ENCODE data around the gene U2AF1L4.

Gene U2AF1L4

GRCh38 chr19:35708391-35708790, 36.8 kb downstream of the U2AF1L4 start:
- DNase-seq (ENCODE audit: low read depth): no peak
- no peak overlapping the region for H3K4me3 ChIP-seq (ENCODE audit: low read depth, low read length)
- no peak for TF ChIP-seq MYC (IDR thresholded peaks at IDR 0.05; ENCODE audit: low read depth, low read length)
- TF ChIP-seq MAX (IDR thresholded peaks at IDR 0.05; ENCODE audit: low read depth, low read length): no peak
- TF ChIP-seq CTCF (IDR thresholded peaks at IDR 0.05; ENCODE audit: low read depth, low read length): no peak
- no peak for TF ChIP-seq POLR2A (IDR thresholded peaks at IDR 0.05; ENCODE audit: extremely low read depth, insufficient read length)

- H3K4me3 ChIP-seq (ENCODE audit: low read depth, low read length): no peak within 1 kb of the TSS
- DNase-seq (ENCODE audit: low read depth): peak; percentile 72
- TF ChIP-seq POLR2A (IDR thresholded peaks at IDR 0.05; ENCODE audit: extremely low read depth, insufficient read length) (no peak), MAX (IDR thresholded peaks at IDR 0.05; ENCODE audit: low read depth, low read length) (peak; percentile 63), MYC (IDR thresholded peaks at IDR 0.05; ENCODE audit: low read depth, low read length) (peak; percentile 31; the same call in 1 of the 2 replicates), CTCF (IDR thresholded peaks at IDR 0.05; ENCODE audit: low read depth, low read length) (no peak)
Measured at GRCh38 chr19:35704218-35704617, 41.0 kb downstream of the U2AF1L4 start, which contains the start of gene ZBTB32. TSS of gene ZBTB32 (plus strand) at chr19:35704558. CDS start at chr19:35714627, 10,069 bp downstream.

- no peak overlapping the region for H3K4me3 ChIP-seq (ENCODE audit: low read depth, low read length)
- no peak for DNase-seq (ENCODE audit: low read depth)
- TF ChIP-seq MAX (IDR thresholded peaks at IDR 0.05; ENCODE audit: low read depth, low read length) (no peak), CTCF (IDR thresholded peaks at IDR 0.05; ENCODE audit: low read depth, low read length) (no peak), POLR2A (IDR thresholded peaks at IDR 0.05; ENCODE audit: extremely low read depth, insufficient read length) (no peak), MYC (IDR thresholded peaks at IDR 0.05; ENCODE audit: low read depth, low read length) (no peak)
Measured at GRCh38 chr19:35703343-35703742, 41.9 kb downstream of the U2AF1L4 start.

- TF ChIP-seq CTCF (IDR thresholded peaks at IDR 0.05; ENCODE audit: low read depth, low read length): no peak
- H3K4me3 ChIP-seq (ENCODE audit: low read depth, low read length): no peak overlapping the region
- peak; percentile 85 for DNase-seq (ENCODE audit: low read depth)
Measured at GRCh38 chr19:35702223-35703012, 42.8 kb downstream of the U2AF1L4 start.

- TF ChIP-seq CTCF (IDR thresholded peaks at IDR 0.05; ENCODE audit: low read depth, low read length): no peak
- no peak for DNase-seq (ENCODE audit: low read depth)
- no peak overlapping the region for H3K4me3 ChIP-seq (ENCODE audit: low read depth, low read length)
Measured at GRCh38 chr19:35696835-35697234, 48.4 kb downstream of the U2AF1L4 start.

GRCh38 chr19:35695895-35696422, 49.3 kb downstream of the U2AF1L4 start:
- DNase-seq (ENCODE audit: low read depth): no peak

More at GRCh38 chr19:35695895-35696422, 49.3 kb downstream of the U2AF1L4 start:
- no peak for TF ChIP-seq MAX (IDR thresholded peaks at IDR 0.05; ENCODE audit: low read depth, low read length)
- no peak for TF ChIP-seq MYC (IDR thresholded peaks at IDR 0.05; ENCODE audit: low read depth, low read length)
- no peak for TF ChIP-seq POLR2A (IDR thresholded peaks at IDR 0.05; ENCODE audit: extremely low read depth, insufficient read length)
- TF ChIP-seq CTCF (IDR thresholded peaks at IDR 0.05; ENCODE audit: low read depth, low read length): no peak
- no peak overlapping the region for H3K4me3 ChIP-seq (ENCODE audit: low read depth, low read length)

Measured in NB4 (cell line).